Dedifferentiated amniotic fluid mesenchymal stem cell (primary cell): ENCODE measurements around the gene MMP17.

ENCODE experiments used
- DNase-seq: peaks from one replicate; pipeline ENCODE4 v3.0.0-alpha.2; 2016; ENCODE audit errors: extremely low spot score

MMP17 gene

DNA sequence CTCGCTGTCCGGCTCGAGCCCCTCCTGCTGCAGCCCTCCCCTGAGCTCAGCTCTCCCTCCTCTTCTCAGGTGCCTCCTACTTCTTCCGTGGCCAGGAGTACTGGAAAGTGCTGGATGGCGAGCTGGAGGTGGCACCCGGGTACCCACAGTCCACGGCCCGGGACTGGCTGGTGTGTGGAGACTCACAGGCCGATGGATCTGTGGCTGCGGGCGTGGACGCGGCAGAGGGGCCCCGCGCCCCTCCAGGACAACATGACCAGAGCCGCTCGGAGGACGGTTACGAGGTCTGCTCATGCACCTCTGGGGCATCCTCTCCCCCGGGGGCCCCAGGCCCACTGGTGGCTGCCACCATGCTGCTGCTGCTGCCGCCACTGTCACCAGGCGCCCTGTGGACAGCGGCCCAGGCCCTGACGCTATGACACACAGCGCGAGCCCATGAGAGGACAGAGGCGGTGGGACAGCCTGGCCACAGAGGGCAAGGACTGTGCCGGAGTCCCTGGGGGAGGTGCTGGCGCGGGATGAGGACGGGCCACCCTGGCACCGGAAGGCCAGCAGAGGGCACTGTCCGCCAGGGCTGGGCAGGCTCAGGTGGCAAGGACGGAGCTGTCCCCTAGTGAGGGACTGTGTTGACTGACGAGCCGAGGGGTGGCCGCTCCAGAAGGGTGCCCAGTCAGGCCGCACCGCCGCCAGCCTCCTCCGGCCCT is 22.8 kb downstream of the MMP17 start:
- no peak for DNase-seq

GRCh38 chr12:131851741-131852550 is 23.8 kb downstream of the MMP17 start:
- no peak for DNase-seq

- DNase-seq, result no peak
Observed at GRCh38 chr12:131852551-131853299, 24.5 kb downstream of the MMP17 start.

DNA sequence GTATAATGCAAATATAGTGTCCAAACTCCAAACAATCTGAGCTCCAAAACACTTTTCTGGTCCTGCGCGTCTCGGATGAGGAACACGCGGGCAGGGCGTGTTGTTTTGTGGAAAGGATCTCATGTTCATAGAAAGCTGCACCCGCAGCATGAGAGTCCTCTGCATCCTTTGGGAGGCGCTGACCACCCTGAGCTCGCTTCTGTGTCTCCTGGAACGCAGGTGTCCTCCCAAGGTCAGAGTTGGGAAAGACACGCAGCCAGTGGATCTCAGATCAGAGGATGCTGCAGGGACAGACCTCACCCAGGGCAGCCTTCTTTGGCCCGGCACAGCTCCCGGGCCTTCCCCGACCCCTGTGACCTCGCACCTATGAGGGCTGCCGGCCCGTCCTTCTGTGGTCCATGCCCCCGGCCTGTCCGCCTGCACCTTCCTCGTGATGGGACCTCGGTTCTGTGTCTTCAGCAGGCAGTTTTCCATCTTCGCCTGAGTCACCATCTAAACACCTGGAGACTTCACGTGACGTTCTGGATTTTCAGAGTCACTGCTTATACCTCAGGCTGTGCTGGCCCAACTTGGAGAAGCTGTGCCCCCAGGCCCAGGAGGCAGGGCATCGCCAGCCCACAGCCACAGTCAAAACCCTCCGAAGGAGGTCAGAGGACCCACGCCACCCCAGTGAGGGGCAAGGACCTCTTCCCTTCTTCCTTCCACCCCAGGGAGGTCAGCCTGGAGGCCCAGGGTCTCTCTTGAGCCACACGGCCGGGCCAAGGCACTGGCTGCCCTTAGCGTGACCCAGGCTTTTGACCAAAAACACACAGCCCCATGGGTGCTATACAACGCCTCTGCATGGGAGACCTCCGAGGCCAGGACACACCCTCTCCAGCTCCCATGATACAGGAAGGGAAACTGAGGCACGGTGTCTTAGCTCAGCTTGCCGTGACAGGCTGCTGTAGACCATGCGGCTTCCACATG is 25.9 kb downstream of the MMP17 start:
- DNase-seq, result no peak

DNA sequence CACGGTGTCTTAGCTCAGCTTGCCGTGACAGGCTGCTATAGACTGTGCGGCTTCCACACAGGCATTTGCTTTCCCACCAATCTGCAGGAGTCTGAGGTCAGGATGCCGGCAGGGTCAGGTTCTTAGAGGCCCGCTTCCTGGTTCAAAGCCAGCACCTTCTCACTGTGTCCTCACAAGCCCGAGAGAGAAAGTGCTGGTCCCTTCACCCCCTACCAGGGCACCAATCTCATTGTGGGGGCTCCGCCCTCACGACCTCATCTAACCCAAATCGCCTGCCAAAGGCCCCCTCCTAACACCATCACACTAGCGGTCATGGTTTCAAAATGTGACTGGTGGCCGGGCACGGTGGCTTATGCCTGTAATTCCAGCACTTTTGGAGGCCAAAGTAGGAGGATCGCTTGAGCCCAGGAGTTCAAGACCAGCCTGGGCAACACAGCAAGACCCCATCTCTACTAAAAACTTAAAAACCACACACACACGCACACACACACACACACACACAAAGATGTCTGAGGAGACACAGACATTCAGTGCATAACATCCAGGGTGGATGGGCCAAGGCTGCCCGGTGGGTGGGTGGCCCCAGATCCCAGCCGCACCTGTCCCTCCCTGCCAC is 26.8 kb downstream of the MMP17 start:
- no peak for DNase-seq

- DNase-seq, result no peak
Observed at GRCh38 chr12:131855521-131856142, 27.4 kb downstream of the MMP17 start.

DNA sequence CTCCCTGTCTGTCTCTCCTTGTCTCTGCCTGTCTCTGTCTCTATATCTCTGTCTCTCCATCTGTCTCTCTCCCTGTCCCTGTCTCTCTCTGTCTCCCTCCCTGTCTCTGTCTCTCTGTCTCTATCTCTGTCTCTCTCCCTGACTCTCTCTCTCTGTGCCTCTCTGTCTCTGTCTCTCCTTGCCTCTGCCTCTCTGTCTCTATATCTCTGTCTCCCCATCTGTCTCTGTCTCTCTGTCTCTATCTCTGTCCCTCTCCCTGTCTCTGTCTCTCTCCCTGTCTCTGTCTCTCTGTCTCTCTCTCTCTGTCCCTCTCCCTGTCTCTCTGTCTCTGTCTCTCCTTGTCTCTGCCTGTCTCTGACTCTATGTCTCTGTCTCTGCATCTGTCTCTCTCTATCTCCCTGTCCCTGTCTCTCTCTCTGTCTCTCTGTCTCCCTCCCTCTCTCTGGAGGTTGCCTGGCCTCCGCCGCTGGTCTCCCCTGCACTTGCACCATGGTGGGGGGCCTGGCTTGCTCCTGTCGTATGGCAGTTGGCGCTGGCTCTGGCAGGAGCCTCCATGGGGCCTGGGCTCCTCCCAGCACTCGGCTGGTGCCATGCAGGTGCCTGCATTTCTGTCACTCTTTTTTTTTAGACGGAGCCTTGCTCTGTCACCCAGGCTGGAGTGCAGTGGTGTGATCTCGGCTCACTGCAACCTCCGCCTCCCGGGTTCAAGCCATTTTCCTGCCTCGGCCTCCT is 28.3 kb downstream of the MMP17 start:
- DNase-seq, result no peak

GRCh38 chr12:131857908-131858850 is 30.0 kb downstream of the MMP17 start:
- no peak for DNase-seq

DNA sequence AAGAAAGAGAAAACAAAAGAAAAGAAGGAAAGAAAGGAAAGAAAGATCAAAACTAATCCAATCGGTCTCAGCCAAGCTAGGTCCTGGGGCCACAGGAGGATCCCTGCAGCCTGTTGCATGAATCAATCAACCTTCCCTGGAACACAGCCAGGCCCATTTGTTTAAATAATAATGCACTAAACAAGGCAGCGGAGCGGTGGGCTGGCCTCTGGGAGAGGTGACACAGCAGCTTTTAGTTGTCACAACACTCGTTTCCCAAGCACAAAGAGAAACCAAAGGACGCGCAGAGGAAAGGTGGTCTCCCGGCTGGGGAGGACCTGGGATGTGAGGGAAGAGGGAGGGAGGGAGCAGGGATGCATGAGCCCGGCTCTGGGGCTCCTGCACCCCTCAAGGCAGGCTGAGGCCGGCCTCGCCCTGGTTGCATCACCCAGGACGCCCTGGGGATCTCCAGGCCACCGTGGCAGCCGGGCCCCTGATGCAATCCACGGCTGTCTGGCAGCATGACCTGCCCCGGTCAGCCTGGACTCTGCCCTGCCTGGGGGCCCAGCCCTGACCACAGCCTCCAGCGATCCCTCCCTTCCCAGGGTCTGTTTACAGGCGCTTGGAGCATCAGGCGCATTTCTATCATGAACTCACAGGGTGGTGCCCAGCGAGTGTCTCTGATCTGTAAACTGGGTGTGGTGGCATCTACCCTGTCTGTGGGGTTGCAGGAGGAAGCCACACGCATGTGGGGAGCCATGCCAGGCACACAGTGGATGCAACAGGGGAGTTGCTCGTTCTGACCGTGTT is 32.5 kb downstream of the MMP17 start:
- peak; percentile 50 for DNase-seq

- DNase-seq, result no peak
Observed at GRCh38 chr12:131861261-131862083, 33.3 kb downstream of the MMP17 start.

DNA sequence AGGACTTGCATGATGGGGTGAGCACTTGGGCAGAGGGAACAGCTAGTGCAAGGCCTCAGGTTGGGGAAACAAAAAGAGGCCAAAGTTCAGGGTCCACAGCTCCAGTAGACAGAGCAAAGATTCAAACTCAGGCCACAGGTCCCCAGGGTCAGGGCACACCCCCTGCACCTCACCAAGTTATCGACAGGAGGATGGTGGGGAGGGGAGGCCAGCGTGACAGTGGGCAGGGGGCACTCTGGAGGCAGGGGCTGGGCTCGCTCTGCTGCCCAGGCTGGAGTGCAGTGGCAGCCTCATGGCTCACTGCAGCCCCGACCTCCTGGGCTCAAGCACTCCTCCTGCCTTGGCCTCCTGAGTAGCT is 33.9 kb downstream of the MMP17 start:
- no peak for DNase-seq

DNA sequence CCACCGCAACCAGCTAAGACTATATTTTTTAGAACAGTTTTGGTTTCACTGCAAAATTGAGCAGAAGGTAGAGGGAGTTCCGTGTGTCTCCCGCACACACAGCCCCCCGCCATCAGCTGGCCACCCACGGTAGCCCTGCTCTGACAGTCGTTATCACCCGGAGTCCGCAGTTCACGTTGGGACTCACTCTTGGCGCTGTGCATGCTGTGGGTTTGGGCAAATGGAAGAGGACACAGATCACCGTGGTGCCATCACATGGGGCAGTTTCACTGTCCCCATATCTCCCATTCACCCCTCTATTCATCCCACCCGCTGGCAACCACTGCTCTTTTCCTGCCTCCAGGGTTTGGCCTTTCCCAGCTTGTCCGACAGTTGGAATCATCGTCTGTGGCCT is 34.4 kb downstream of the MMP17 start:
- DNase-seq, result no peak

DNA sequence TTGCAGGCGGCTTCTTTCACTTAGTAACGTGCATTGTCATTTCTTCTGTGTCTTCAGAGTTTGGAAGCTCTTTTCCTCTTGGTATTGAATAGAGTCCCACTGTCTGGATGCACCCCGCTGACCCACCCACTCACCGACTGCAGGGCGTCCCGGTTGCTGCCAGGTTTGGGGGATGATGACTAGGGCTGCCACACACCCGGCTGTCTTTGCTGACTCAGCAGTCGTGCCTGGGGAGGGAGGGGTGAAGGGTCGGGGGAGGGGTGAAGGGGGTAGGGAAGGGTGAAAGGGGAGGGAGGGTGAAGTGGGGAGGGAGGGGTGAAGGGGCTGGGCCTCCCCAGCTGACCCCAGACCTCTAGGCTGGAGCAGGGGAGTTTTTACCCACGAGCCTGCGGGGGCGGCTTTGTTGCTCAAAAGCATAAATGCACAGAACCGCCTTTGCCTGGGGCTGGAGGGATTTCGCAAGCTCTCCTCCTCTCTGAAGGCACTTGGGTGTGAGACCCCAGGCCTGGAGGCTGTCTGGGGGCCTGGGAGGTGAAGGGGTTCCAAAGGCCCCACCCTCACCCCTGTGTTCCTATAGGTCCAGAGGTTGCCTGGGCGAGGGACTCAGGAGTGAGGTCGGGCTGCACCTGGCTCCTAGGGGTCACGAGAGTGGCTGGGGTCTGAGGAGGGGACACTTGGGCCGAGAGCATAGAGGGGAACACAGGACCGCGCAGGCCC is 35.0 kb downstream of the MMP17 start:
- DNase-seq, result no peak

GRCh38 chr12:131863711-131864396 is 35.7 kb downstream of the MMP17 start:
- no peak for DNase-seq

DNA sequence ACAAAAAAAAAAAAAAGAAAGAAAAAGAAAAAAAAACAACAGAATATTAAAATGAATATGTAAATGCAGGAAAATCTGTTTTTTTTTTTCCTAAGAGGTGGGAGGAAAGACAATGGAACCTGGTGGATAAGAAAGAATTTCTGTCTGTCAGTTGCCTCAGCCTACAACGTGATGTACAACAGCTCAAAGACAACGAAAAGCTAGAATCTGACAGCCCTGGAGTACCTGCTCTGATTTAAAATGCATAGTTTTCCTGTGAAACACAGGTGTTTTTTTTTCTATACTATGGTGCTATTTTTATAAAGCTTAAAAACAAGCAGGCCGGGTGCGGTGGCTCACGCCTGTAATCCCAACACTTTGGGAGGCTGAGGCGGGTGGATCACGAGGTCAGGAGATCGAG is 36.3 kb downstream of the MMP17 start:
- no peak for DNase-seq
